CD4-positive, alpha-beta T cell treated with Interleukin-10 for 1 hour (primary cell): ENCODE results near the gene TMEM72.

Experiments used
- DNase-seq: peaks from one replicate; pipeline ENCODE4 v3.0.0-alpha.2; 2020

Gene TMEM72

GRCh38 chr10:44981172-44982113 is 70.3 kb downstream of the TMEM72 start:
- DNase-seq: no peak

GRCh38 chr10:44982114-44982460 is 71.0 kb downstream of the TMEM72 start:
- no peak for DNase-seq

- no peak for DNase-seq
Measured at GRCh38 chr10:44982496-44982895, 71.4 kb downstream of the TMEM72 start.

- no peak for DNase-seq
Measured at GRCh38 chr10:44983066-44983894, 72.1 kb downstream of the TMEM72 start.

- DNase-seq: no peak
Measured at GRCh38 chr10:44983895-44984278, 72.8 kb downstream of the TMEM72 start.

- DNase-seq: no peak
Measured at GRCh38 chr10:44984671-44985101, 73.5 kb downstream of the TMEM72 start.

GRCh38 chr10:44985175-44985681 is 74.1 kb downstream of the TMEM72 start:
- DNase-seq: no peak

- DNase-seq: no peak
Measured at GRCh38 chr10:44986179-44986578, 75.0 kb downstream of the TMEM72 start.
